HPDE6-E6E7 (cell line): ENCODE results near the gene NECTIN1.
A peak's percentile ranks its signal among the peaks of the same experiment; 100 is the strongest.

Experiments used
- DNase-seq: peaks from one replicate; pipeline ENCODE4 v3.0.0; 2011; ENCODE audit warnings: missing footprints; ENCODE audit errors: extremely low spot score

NECTIN1 gene

GRCh38 chr11:119671561-119672015, 57.4 kb downstream of the NECTIN1 start:
- DNase-seq, result no peak

GRCh38 chr11:119671051-119671450, 57.9 kb downstream of the NECTIN1 start:
- DNase-seq, result no peak

- DNase-seq, result no peak
Observed at GRCh38 chr11:119669487-119669886, 59.5 kb downstream of the NECTIN1 start.

- no peak for DNase-seq
Observed at GRCh38 chr11:119668676-119669075, 60.3 kb downstream of the NECTIN1 start.

GRCh38 chr11:119666463-119667131, 62.4 kb downstream of the NECTIN1 start:
- DNase-seq, result peak; percentile 45

GRCh38 chr11:119666061-119666460, 62.9 kb downstream of the NECTIN1 start:
- DNase-seq, result no peak

- no peak for DNase-seq
Observed at GRCh38 chr11:119664701-119665420, 64.1 kb downstream of the NECTIN1 start.

- no peak for DNase-seq
Observed at GRCh38 chr11:119664063-119664572, 64.9 kb downstream of the NECTIN1 start.

GRCh38 chr11:119663279-119663678, 65.7 kb downstream of the NECTIN1 start:
- no peak for DNase-seq

- DNase-seq, result no peak
Observed at GRCh38 chr11:119661226-119661625, 67.8 kb downstream of the NECTIN1 start.

- no peak for DNase-seq
Observed at GRCh38 chr11:119659971-119660723, 68.9 kb downstream of the NECTIN1 start.

GRCh38 chr11:119652907-119653659, 75.9 kb downstream of the NECTIN1 start:
- no peak for DNase-seq

- no peak for DNase-seq
Observed at GRCh38 chr11:119651802-119652584, 77.0 kb downstream of the NECTIN1 start.

- no peak for DNase-seq
Observed at GRCh38 chr11:119650251-119650650, 78.7 kb downstream of the NECTIN1 start.

- DNase-seq, result no peak
Observed at GRCh38 chr11:119647254-119647653, 81.7 kb downstream of the NECTIN1 start.

GRCh38 chr11:119645018-119645417, 84.0 kb downstream of the NECTIN1 start:
- DNase-seq, result no peak

- DNase-seq, result no peak
Observed at GRCh38 chr11:119644502-119644901, 84.5 kb downstream of the NECTIN1 start.

- no peak for DNase-seq
Observed at GRCh38 chr11:119643876-119644225, 85.1 kb downstream of the NECTIN1 start.

- no peak for DNase-seq
Observed at GRCh38 chr11:119643212-119643875, 85.7 kb downstream of the NECTIN1 start.
